Mucosa of descending colon (tissue), 3 donors: ENCODE data around the gene NKX1-2. TPM values are rescaled to one million over a fixed set of nuclear protein-coding genes. Genes with fewer than 3 reads are reported as not detected.

Experiments used
- ATAC-seq: fragments of 200-7000 bp; cut with Tn5 transposase; one replicate; pipeline ENCODE4 v1.9.1; 2020; ENCODE audit warnings: mild to moderate bottlenecking, moderate library complexity
- DNase-seq, 3 donors: peaks; one replicate each; pipeline ENCODE4 v3.0.0-alpha.2; 2020
- H3K36me3 ChIP-seq: fragments of 200-600 bp; one replicate; pipeline ENCODE4 v1.8.0; 2021; ENCODE audit warnings: low read depth, mild to moderate bottlenecking
- H3K4me1 ChIP-seq: fragments of 200-600 bp; one replicate; pipeline ENCODE4 v1.8.0; 2021; ENCODE audit warnings: low read depth, mild to moderate bottlenecking
- H3K4me3 ChIP-seq: fragments of 200-600 bp; one replicate; pipeline ENCODE4 v1.8.0; 2021; ENCODE audit warnings: mild to moderate bottlenecking
- H3K9me3 ChIP-seq: fragments of 200-600 bp; one replicate; pipeline ENCODE4 v1.8.0; 2021; ENCODE audit warnings: mild to moderate bottlenecking
- CTCF ChIP-seq: fragments of 200-600 bp; IDR thresholded peaks from one replicate; pipeline ENCODE4 v1.8.0; 2022; ENCODE audit warnings: antibody characterized with exemption, mild to moderate bottlenecking
- intact Hi-C, 2 donors: fragments of 100-400 bp; cut with DNase I in 1 of 2; cut with micrococcal nuclease in 1 of 2; formaldehyde crosslinking; loops; one replicate each; pipeline versions ENCODE4 v1.11.0 to v1.11.1; 2022; cut with DNase I, micrococcal nuclease
- total RNA-seq, 3 donors: library from RNA; stranded (reverse); fragmentation: NEBNext Ultra II Directional in 2 of 3; extraction: Animal tissue kit (Norgen Biotek cat#: 25700) in 2 of 3; gene quantifications; one replicate each; pipeline versions ENCODE4 v1.2.1 to v1.2.4, GENCODE V29; 2021 to 2023
- donor health status: DM: no; HTN: no; CAD: no; lungs with moderate emphysema.
- donor health status: DM: no; HTN: no; CAD: no.
- donor health status: DM: no; HTN: yes; CAD: no.

NKX1-2 gene
- total RNA-seq, 3 donors from 2014 or later, result not detected

GRCh38 chr10:124409696-124410095 lies 40.1 kb downstream of the NKX1-2 start:
- Histone ChIP-seq H3K9me3 (no peaks in the 10 kb centered on the region), H3K4me1 (peaks cover 3% of the 10 kb centered on the region), H3K36me3 (no peaks in the 10 kb centered on the region), H3K4me3 (no peak overlapping the region)
- no peak for TF ChIP-seq CTCF
- intact Hi-C loops, result no loop called here
- ATAC-seq (no peak), DNase-seq (no peak)

GRCh38 chr10:124408357-124408756 lies 41.5 kb downstream of the NKX1-2 start:
- intact Hi-C loops, result no loop called here
- ATAC-seq (peak; percentile 76), DNase-seq (no peak)
- no peak overlapping the region for H3K4me3 ChIP-seq
- no peaks in the 10 kb centered on the region for H3K9me3 ChIP-seq
- no peak for TF ChIP-seq CTCF
- no peaks in the 10 kb centered on the region for H3K36me3 ChIP-seq
- H3K4me1 ChIP-seq, result peaks cover 3% of the 10 kb centered on the region

- ATAC-seq (no peak), DNase-seq (no peak)
- no peak for TF ChIP-seq CTCF
- H3K4me3 ChIP-seq, result no peak overlapping the region
- peaks cover 3% of the 10 kb centered on the region for H3K4me1 ChIP-seq
- H3K9me3 ChIP-seq, result no peaks in the 10 kb centered on the region
- intact Hi-C loops, result no loop called here
- H3K36me3 ChIP-seq, result no peaks in the 10 kb centered on the region
These were observed 42.4 kb downstream of the NKX1-2 start for GRCh38 chr10:124407456-124407855.

GRCh38 chr10:124403548-124403947 lies 46.3 kb downstream of the NKX1-2 start:
- peak in 1 of 3 donors; percentile 35 for DNase-seq
- Histone ChIP-seq H3K9me3 (no peaks in the 10 kb centered on the region), H3K4me3 (no peak overlapping the region), H3K36me3 (peaks cover 4% of the 10 kb centered on the region), H3K4me1 (peaks cover 3% of the 10 kb centered on the region)
- TF ChIP-seq CTCF, result peak; percentile 49
- intact Hi-C loops, result no loop called here
- peak; percentile 96 for ATAC-seq

GRCh38 chr10:124402273-124402672 lies 47.6 kb downstream of the NKX1-2 start:
- intact Hi-C loops, result no loop called here
- ATAC-seq, result no peak

More at GRCh38 chr10:124402273-124402672, 47.6 kb downstream of the NKX1-2 start:
- H3K4me1 ChIP-seq, result no peaks in the 10 kb centered on the region
- H3K36me3 ChIP-seq, result peaks cover 4% of the 10 kb centered on the region
- no peak for TF ChIP-seq CTCF
- DNase-seq, result no peak
- no peak overlapping the region for H3K4me3 ChIP-seq
- H3K9me3 ChIP-seq, result no peaks in the 10 kb centered on the region
